HepG2 (cell line): ENCODE data around the gene KIF1B. TPM values are rescaled to one million over a fixed set of nuclear protein-coding genes. Genes with fewer than 3 reads are reported as not detected.

Experiments used
- ATAC-seq: fragments of 200-7000 bp; cut with Tn5 transposase; 3 replicates; pipeline ENCODE4 v1.9.1; 2020; ENCODE audit warnings: mild to moderate bottlenecking, moderate library complexity
- BruUV-seq: library from RNA; stranded (reverse); fragments of 400-500 nt; replicated peaks from 2 replicates; lab custom pipeline; 2021; lab: Mats Ljungman, UMichigan
- CTCF ChIA-PET: fragments of 300-600 bp; formaldehyde crosslinking; extraction: SDS; loops from one replicate; lab custom pipeline; 2021; ENCODE audit warnings: low total read pairs, inconsistent platforms, low intra/inter-chr PET ratio; lab: Yijun Ruan, JAX
- POLR2A ChIA-PET: fragments of 350-600 bp; sonication (Branson Sonifier 250); formaldehyde crosslinking; loops from one replicate; lab custom pipeline; 2020; ENCODE audit warnings: antibody characterized with exemption, inconsistent platforms; lab: Yijun Ruan, JAX
- DNase-seq: peaks from one replicate; pipeline ENCODE4 v3.0.0-alpha.2; 2015; ENCODE audit warnings: low spot score
- FAIRE-seq: peaks from 3 replicates; lab custom pipeline; 2011; peaks lifted over from hg19 to GRCh38; lab: Jason Lieb, UNC
- H2AFZ ChIP-seq: one replicate; pipeline ENCODE4 v1.6.1; 2011; ENCODE audit warnings: low read length, inconsistent platforms
- H3K27ac ChIP-seq: fragments of 300-600 bp; 3 replicates; pipeline ENCODE4 v1.8.0; 2011; ENCODE audit warnings: mixed run types, mild to moderate bottlenecking, mixed read lengths, low read length, inconsistent platforms; ENCODE audit not compliant: insufficient read depth; ENCODE audit errors: extremely low read length
- H3K27me3 ChIP-seq, 2 experiments: fragments of 200-600 bp in 1 of 2; 2 replicates in 1 of 2; 3 replicates in 1 of 2; pipeline versions ENCODE4 v1.6.0 to v1.8.0; 2011; ENCODE audit warnings: low read length in 2 of 2, mild to moderate bottlenecking in 2 of 2, moderate library complexity in 2 of 2, inconsistent platforms in 1 of 2; ENCODE audit not compliant: insufficient read depth in 2 of 2, control insufficient read depth in 1 of 2
- H3K36me3 ChIP-seq, 2 experiments: fragments of 200-600 bp in 1 of 2; replicated peaks in 1 of 2; 2 replicates in 1 of 2; 3 replicates in 1 of 2; pipeline versions ENCODE4 v1.5.1 to v1.8.0; 2011; ENCODE audit warnings: low read length in 2 of 2, inconsistent platforms in 1 of 2; ENCODE audit not compliant: insufficient read depth in 2 of 2, control insufficient read depth in 1 of 2
- H3K4me1 ChIP-seq: 2 replicates; pipeline ENCODE4 v1.5.1; 2012; ENCODE audit warnings: low read length, inconsistent platforms; ENCODE audit not compliant: insufficient read depth
- H3K4me2 ChIP-seq: 2 replicates; pipeline ENCODE4 v1.6.0; 2011; ENCODE audit warnings: low read depth, low read length, inconsistent platforms
- H3K4me3 ChIP-seq, 3 experiments: fragments of 200-600 bp in 1 of 3; sonication (generic), shearing (Covaris generic) in 1 of 3; replicated peaks in 1 of 3; 2 replicates each; pipeline ENCODE4 v1.5.1; 2011 to 2016; ENCODE audit warnings: low read length in 3 of 3, inconsistent platforms in 2 of 3, low read depth in 2 of 3, mild to moderate bottlenecking in 2 of 3, control low read depth in 1 of 3, mixed read lengths in 1 of 3; ENCODE audit not compliant: insufficient read depth in 1 of 3
- H3K79me2 ChIP-seq: one replicate; pipeline ENCODE4 v1.6.1; 2011; ENCODE audit warnings: low read length, inconsistent platforms; ENCODE audit not compliant: insufficient read depth
- H3K9ac ChIP-seq: 2 replicates; pipeline ENCODE4 v1.6.0; 2011; ENCODE audit warnings: mild to moderate bottlenecking, low read depth, low read length, inconsistent platforms; ENCODE audit not compliant: insufficient read depth
- H3K9me3 ChIP-seq: 2 replicates; pipeline ENCODE4 v1.5.1; 2012; ENCODE audit warnings: mild to moderate bottlenecking, low read length
- H4K20me1 ChIP-seq: 2 replicates; pipeline ENCODE4 v1.6.0; 2011; ENCODE audit warnings: inconsistent platforms, mild to moderate bottlenecking, low read length, moderate library complexity; ENCODE audit not compliant: insufficient read depth
- GABPA ChIP-seq, 2 experiments: IDR thresholded peaks; 2 replicates each; pipeline ENCODE4 v1.6.1; 2011 to 2016; ENCODE audit warnings: low read depth in 2 of 2, low read length in 1 of 2, missing biosample characterization in 1 of 2, missing genetic modification characterization in 1 of 2
- JUN ChIP-seq: sonication (generic); formaldehyde crosslinking; IDR thresholded peaks from 2 replicates; pipeline ENCODE4 v1.4.0; 2020; ENCODE audit warnings: mild to moderate bottlenecking, missing genetic modification reagents
- MAZ ChIP-seq, 2 experiments: sonication (generic) in 1 of 2; formaldehyde crosslinking in 1 of 2; IDR thresholded peaks; 2 replicates each; pipeline versions ENCODE4 v1.5.0 to v1.6.1; 2012 to 2020; ENCODE audit warnings: low read depth in 2 of 2, mild to moderate bottlenecking in 2 of 2, borderline replicate concordance in 1 of 2, improper control_type of control experiment in 1 of 2, low read length in 1 of 2, missing genetic modification reagents in 1 of 2, moderate library complexity in 1 of 2
- RORA ChIP-seq: sonication (generic); formaldehyde crosslinking; IDR thresholded peaks from 2 replicates; pipeline ENCODE4 v1.5.0; 2020; ENCODE audit warnings: mild to moderate bottlenecking, missing genetic modification reagents, moderate library complexity
- TP53 ChIP-seq: sonication (generic); formaldehyde crosslinking; conservative IDR thresholded peaks from 2 replicates; pipeline ENCODE4 v1.4.0; 2020; ENCODE audit warnings: missing genetic modification reagents
- ZMYM2 ChIP-seq: sonication (generic); formaldehyde crosslinking; IDR thresholded peaks from 2 replicates; pipeline ENCODE4 v1.8.0; 2022; ENCODE audit warnings: mild to moderate bottlenecking, missing genetic modification reagents
- ZNF282 ChIP-seq: fragments of 450-650 bp; IDR thresholded peaks from 2 replicates; pipeline ENCODE4 v1.6.1; 2018; ENCODE audit not compliant: partially characterized antibody
- ZNF510 ChIP-seq: sonication (generic); formaldehyde crosslinking; IDR thresholded peaks from 2 replicates; pipeline ENCODE4 v1.4.0; 2020; ENCODE audit warnings: low read depth, mild to moderate bottlenecking, missing genetic modification reagents
- ZNF616 ChIP-seq: sonication (generic); formaldehyde crosslinking; IDR thresholded peaks from 2 replicates; pipeline ENCODE4 v1.5.0; 2020; ENCODE audit warnings: low read depth, mild to moderate bottlenecking, missing genetic modification reagents
- WGBS: methylation state at CpG from one replicate; pipeline ENCODE4 v1.1.6; 2017; ENCODE audit warnings: low lambda C conversion rate; 5-methylcytosine and 5-hydroxymethylcytosine counted together
- in situ Hi-C: cut with HindIII; loops from 2 replicates; pipeline ENCODE4 v1.10.0; 2017; ENCODE audit warnings: low pct_unique_long_range_greater_than_20kb; ENCODE audit not compliant: extremely low pct_ligation_motif_present
- intact Hi-C: fragments of 100-400 bp; cut with micrococcal nuclease; formaldehyde crosslinking; loops from one replicate; pipeline ENCODE4 v1.10.0; 2022; ENCODE audit not compliant: unreplicated experiment
- polyA plus RNA-seq, 8 experiments: library from polyadenylated mRNA; depleted of rRNA in 3 of 8; stranded (reverse) in 7 of 8; unstranded in 1 of 8; fragments of >200 nt; fragmentation: Illumina TruSeq in 4 of 8; extraction: Trizol in 4 of 8; gene quantifications; 2 replicates each; pipeline versions ENCODE4 v1.2.1 to v1.2.3, GENCODE V29; 2011 to 2016; ENCODE audit warnings: low read depth in 4 of 8, missing spikeins in 1 of 8, mixed read lengths in 1 of 8; ENCODE audit not compliant: insufficient read depth in 1 of 8
- total RNA-seq, 5 experiments: library from RNA; depleted of rRNA; stranded (reverse); fragments of >200 nt; fragmentation: Illumina TruSeq; extraction: Trizol; gene quantifications; 2 replicates each; pipeline ENCODE4 v1.2.3, GENCODE V29; 2016; ENCODE audit warnings: low read depth in 1 of 5
- TF ChIP-seq, protein P1 (sequence below): sonication (generic); formaldehyde crosslinking; IDR thresholded peaks from 2 replicates; pipeline ENCODE4 v1.4.0; 2020; ENCODE audit warnings: missing genetic modification reagents, low read depth, mild to moderate bottlenecking, borderline replicate concordance
- TF ChIP-seq, protein P2 (sequence below): sonication (generic); formaldehyde crosslinking; IDR thresholded peaks from 2 replicates; pipeline ENCODE4 v1.5.1; 2020; ENCODE audit warnings: missing genetic modification reagents, mild to moderate bottlenecking, borderline replicate concordance
- TF ChIP-seq, protein P3 (sequence below): sonication (generic); formaldehyde crosslinking; IDR thresholded peaks from 2 replicates; pipeline ENCODE4 v1.4.0; 2020; ENCODE audit warnings: mild to moderate bottlenecking, missing genetic modification reagents

The KIF1B gene
- total and polyA plus RNA-seq, 2 of the 13 experiments (the other 11 are each of a cell fraction or from before 2014, with no cell fraction given) = 26.7 to 32.5 TPM

DNA sequence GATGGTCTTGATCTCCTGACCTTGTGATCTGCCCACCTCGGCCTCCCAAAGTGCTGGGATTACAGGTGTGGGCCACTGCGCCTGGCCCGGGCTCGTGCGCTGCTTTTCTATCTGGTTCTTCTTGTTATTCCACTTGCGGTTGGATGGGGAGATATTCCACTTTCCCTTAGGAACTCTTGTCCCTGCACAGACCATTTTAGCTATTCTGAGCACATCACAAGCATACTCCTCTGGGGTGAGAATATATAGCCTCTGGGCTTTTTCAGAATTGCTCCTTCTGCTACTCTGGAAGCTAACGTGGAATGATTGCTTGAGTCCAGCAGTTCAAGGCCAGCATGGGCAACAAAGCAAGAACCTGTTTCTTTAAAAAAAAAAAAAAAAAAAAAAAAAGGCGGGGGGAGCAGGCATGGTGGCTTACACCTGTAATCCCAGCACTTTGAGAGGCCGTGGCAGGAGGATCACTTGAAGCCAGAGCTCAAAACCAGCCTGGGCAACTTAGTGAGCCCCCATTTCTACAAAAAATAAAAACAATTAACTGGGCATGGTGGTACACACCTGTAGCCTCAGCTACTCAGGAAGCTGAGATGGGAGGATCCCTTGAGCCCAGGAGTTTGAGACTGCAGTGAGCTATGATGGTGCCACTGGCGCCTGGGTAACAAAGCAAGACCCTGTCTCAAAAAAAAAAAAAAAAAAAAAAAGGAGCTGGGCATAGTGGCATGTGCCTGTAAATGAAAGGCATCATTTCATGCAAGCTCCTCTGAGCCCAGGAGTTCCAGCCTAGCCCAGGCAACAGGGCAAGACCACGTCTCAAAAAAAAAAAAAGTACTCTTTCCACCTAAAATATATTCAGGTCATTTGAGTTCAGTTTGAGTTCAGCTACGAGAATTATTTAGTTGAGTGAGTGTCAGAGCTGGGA, 176.6 kb downstream of the KIF1B start (continued):
- TF ChIP-seq, protein P1, sequence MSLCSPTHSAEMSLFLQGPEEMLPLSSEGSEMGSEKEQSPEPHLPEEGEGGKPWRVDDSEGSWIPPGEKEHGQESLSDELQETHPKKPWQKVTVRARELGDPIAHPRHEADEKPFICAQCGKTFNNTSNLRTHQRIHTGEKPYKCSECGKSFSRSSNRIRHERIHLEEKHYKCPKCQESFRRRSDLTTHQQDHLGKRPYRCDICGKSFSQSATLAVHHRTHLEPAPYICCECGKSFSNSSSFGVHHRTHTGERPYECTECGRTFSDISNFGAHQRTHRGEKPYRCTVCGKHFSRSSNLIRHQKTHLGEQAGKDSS = no peak

DNA sequence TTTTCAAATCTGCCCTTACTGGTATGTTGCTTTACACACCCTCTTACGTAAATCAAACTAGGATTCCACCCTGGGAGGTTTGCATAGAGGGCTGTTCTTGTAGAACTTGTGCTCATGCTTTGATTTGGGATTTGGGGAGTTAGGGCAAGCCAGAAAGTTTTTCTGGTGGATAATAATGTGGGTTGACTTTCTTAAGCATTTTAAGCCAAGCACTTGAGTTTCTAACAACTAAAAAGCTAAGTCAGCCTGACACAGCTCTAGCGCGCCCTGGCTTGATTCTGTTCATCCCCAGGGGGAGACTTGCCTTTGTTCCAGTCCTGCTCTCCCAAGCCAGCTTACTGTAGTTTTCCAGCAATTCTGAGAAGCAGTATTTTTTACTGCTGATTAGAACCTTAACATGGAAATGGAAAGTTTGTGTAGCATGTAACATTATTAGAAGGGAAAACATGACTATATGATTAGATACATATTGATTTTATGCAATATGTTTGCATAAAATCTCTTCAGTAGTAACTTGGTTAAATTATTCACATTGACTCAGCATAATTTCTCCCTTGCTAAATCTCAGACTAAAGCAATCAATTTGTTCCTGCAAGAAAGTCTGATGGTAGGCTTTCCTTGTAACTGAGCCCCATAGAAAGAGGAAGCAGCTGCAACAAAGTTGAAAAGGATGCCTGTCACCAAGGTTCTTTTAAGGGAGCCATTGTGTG, 177.5 kb downstream of the KIF1B start:
- H3K27ac ChIP-seq = peak overlapping the region; percentile 74
- ATAC-seq (peak; percentile 46), FAIRE-seq (peak; percentile 44), DNase-seq (no peak)
- H3K9ac ChIP-seq = no peak overlapping the region; the same call in 1 of the 2 replicates
- 60% methylated on average over 3 of the region's 3 CpGs for WGBS
- POLR2A ChIA-PET = interaction anchor here (0.9 to 4.7 kb wide), 2 partner anchors 13 to 38 kb away, joined by 3 to 65 read pairs; partner anchors contain the start of gene PGD
- H3K4me3 ChIP-seq = peak overlapping the region in 1 of 3 experiments; percentile 1; a peak in 1 of 6 replicates
- in situ Hi-C loops (loop anchor here (10.0 kb wide), 1 partner anchor 87 kb away; the partner anchor contains the start of genes DFFA and PEX14), intact Hi-C loops (no loop called here)
- BruUV-seq = no TSS peak
- peak overlapping the region; percentile 62; the same call in 1 of the 2 replicates for H3K4me2 ChIP-seq
- no peaks in the 10 kb centered on the region for H3K36me3 ChIP-seq
- CTCF ChIA-PET = no interaction called here
- H3K9me3 ChIP-seq = no peaks in the 10 kb centered on the region
- H4K20me1 ChIP-seq = no peaks in the 10 kb centered on the region
- no peaks in the 10 kb centered on the region for H3K27me3 ChIP-seq
- H2AFZ ChIP-seq = no peak overlapping the region
- H3K4me1 ChIP-seq = peaks cover 51% of the 10 kb centered on the region
- H3K79me2 ChIP-seq = no peaks in the 10 kb centered on the region
- TF ChIP-seq ZNF616 = no peak
- no peak for TF ChIP-seq GABPA (IDR thresholded peaks at IDR 0.05; ENCODE audit: low read depth, low read length)
- no peak for TF ChIP-seq GABPA (CRISPR knock-in tag; IDR thresholded peaks at IDR 0.05; ENCODE audit: low read depth)
- TF ChIP-seq JUN (CRISPR knock-in tag) = no peak
- TF ChIP-seq, protein P2, sequence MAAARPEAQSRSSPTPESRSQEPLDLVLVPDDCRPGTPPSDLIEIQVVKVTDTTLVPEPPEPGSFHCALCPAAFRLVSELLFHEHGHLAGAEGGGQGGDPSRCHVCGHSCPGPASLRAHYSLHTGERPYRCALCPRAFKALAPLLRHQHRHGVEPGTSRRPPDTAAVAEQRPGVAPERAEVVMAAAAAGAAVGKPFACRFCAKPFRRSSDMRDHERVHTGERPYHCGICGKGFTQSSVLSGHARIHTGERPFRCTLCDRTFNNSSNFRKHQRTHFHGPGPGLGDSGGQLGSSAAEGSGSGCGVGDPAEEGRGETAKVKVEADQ (CRISPR knock-in tag) = no peak
- 0 out of 2 replicates have a peak, but pooled peaks have one; percentile 18 for TF ChIP-seq RORA (CRISPR knock-in tag)
- TF ChIP-seq ZMYM2 (CRISPR knock-in tag) = no peak
- no peak for TF ChIP-seq ZNF282
- TF ChIP-seq MAZ (IDR thresholded peaks at IDR 0.05; ENCODE audit: borderline replicate concordance, low read depth, low read length) = no peak
- TF ChIP-seq MAZ (CRISPR knock-in tag; IDR thresholded peaks at IDR 0.05; ENCODE audit: low read depth) = no peak
- no peak for TF ChIP-seq TP53 (CRISPR knock-in tag)
- TF ChIP-seq, protein P3, sequence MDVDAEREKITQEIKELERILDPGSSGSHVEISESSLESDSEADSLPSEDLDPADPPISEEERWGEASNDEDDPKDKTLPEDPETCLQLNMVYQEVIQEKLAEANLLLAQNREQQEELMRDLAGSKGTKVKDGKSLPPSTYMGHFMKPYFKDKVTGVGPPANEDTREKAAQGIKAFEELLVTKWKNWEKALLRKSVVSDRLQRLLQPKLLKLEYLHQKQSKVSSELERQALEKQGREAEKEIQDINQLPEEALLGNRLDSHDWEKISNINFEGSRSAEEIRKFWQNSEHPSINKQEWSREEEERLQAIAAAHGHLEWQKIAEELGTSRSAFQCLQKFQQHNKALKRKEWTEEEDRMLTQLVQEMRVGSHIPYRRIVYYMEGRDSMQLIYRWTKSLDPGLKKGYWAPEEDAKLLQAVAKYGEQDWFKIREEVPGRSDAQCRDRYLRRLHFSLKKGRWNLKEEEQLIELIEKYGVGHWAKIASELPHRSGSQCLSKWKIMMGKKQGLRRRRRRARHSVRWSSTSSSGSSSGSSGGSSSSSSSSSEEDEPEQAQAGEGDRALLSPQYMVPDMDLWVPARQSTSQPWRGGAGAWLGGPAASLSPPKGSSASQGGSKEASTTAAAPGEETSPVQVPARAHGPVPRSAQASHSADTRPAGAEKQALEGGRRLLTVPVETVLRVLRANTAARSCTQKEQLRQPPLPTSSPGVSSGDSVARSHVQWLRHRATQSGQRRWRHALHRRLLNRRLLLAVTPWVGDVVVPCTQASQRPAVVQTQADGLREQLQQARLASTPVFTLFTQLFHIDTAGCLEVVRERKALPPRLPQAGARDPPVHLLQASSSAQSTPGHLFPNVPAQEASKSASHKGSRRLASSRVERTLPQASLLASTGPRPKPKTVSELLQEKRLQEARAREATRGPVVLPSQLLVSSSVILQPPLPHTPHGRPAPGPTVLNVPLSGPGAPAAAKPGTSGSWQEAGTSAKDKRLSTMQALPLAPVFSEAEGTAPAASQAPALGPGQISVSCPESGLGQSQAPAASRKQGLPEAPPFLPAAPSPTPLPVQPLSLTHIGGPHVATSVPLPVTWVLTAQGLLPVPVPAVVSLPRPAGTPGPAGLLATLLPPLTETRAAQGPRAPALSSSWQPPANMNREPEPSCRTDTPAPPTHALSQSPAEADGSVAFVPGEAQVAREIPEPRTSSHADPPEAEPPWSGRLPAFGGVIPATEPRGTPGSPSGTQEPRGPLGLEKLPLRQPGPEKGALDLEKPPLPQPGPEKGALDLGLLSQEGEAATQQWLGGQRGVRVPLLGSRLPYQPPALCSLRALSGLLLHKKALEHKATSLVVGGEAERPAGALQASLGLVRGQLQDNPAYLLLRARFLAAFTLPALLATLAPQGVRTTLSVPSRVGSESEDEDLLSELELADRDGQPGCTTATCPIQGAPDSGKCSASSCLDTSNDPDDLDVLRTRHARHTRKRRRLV (CRISPR knock-in tag) = no peak
- no peak for TF ChIP-seq ZNF510 (CRISPR knock-in tag)
